GM19438 (cell line): Measurements from ENCODE around the gene KAT2A.

Experiments
- ATAC-seq: cut with Tn5 transposase; IDR thresholded peaks from one replicate; pipeline ENCODE4 v1.9.1; 2021; ENCODE audit warnings: low read depth; ENCODE audit not compliant: unreplicated experiment

The KAT2A gene

GRCh38 chr17:42135664-42136653 lies 14.8 kb upstream of the KAT2A start:
- no peak for ATAC-seq

DNA sequence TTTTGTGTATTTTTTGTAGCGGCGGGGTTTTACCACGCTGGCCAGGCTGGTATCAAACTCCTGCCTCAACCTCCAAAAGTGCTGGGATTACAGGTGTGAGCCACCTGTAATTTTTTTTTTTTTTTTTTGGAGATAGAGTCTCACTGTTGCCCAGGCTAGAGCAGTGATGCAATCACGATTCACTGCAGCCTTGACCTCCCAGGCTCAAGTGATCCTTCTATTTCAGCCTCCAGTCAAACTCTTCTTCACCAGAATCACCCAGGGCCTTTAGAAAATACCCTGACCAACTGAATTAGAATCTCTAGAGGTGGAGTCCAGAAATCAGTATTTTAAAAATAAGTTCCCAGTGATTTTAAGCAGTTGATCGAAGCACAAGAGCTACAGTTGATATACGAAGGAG lies 14.0 kb upstream of the KAT2A start:
- no peak for ATAC-seq

GRCh38 chr17:42133461-42134041 lies 12.4 kb upstream of the KAT2A start:
- peak; percentile 52 for ATAC-seq

- peak; percentile 33 for ATAC-seq
These were observed 11.8 kb upstream of the KAT2A start for GRCh38 chr17:42132941-42133340.

DNA sequence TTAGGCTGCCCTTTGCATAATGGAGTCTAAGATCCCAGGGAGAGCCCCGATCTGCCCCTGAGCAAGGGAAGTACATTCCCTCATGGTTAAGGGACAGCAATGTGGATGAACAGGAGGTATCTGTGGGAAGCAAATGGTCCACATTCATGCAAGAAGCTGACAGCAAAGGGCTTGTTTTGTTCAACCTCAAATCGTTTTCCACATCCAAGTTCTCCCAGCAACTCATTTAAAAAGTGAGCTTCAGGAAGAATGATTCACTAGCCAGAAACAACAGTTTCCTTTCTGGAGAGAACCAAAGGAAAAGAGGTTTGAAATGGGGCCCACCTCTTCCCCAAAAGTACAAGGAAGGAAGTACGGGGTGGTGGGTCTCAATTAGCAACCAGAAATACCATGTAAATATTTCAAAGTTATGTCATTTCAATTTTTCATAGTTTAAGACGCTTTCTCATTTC lies 10.8 kb upstream of the KAT2A start:
- no peak for ATAC-seq

- no peak for ATAC-seq
These were observed 10.1 kb upstream of the KAT2A start for GRCh38 chr17:42131232-42131631.

- no peak for ATAC-seq
These were observed 9.3 kb upstream of the KAT2A start for GRCh38 chr17:42130310-42130936.

DNA sequence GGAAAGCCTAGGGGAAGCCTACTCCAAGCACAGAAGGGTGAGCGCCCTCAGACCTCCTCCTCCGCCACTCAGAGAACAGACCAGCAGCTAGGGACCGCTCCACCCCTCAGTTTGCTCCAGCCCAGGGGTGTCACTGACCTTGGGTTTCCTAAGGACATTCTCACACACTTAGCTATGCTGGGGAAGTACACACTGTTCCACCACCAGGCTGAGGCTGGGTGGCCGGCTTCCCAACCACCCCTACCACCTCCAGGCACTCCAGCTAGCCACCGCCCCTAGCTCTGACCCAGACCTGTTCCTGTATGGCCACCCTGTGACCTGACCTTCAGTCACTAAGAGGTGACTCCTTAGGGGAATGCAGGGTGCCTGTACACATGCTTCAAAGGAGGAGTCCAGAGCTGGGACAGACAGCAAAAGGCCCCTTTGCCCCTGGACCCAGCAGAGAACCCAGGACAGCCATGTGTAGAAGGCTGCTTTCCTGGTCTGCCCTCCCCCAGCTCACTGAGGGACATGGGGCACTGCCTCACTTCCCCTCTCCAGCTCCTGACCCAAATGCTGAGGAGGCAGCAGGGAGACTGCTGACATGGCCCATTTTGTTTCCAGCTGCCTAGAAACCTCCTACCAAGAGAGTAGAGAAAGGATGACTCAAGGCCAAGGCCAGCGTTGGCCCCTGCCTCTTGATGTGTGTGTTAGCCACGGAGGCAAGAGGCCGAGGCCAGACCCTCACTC lies 8.1 kb upstream of the KAT2A start:
- ATAC-seq, result no peak

- ATAC-seq, result no peak
These were observed 6.2 kb upstream of the KAT2A start for GRCh38 chr17:42127414-42127813.

GRCh38 chr17:42126836-42127235 lies 5.7 kb upstream of the KAT2A start:
- ATAC-seq, result no peak

DNA sequence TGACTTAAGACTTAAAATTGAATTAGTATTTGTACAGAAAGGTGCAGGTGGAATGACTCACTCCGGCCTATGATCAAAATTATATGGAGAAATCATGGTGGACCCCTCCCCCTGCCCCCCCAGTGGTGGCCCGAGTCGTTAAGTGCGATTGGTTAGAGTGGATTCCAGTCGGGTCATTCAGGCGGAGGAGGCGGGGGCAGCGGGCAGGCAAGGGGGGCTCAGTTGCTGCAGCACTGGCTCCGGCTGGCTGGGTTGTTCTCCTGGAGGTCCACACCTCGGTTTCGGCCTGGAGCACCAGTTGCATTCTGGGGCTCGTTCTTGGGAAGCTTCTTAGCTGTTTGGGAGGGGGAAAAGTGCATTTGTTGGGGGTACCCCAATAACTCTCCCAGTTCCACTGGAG lies 4.4 kb upstream of the KAT2A start:
- ATAC-seq, result no peak

DNA sequence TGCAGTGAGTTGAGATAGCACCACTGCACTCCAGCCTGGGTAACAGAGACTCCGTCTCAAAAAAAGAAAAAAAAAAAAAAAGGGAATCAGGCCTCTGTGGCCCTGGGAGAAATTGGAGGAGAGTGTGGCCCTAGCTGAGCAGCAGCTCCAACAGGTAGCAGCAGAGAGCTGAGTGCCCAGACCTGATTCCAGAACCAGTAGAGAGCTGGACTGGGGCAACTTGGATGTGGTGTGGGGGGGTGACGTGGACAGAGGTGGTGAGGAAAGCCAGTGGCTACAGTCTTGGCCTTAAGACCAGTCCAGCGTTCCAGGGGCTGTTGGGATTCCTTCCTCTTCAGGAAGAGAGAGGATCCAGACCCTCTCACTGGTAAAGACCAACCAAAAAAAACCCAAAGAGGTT lies 3.1 kb upstream of the KAT2A start:
- ATAC-seq, result no peak

- ATAC-seq, result no peak
These were observed 1.5 kb upstream of the KAT2A start, which contains the start of gene HSPB9 for GRCh38 chr17:42122371-42123303. Gene HSPB9, plus strand, starts transcription at chr17:42122804. Its CDS starts 47 bp downstream, at chr17:42122851.

DNA sequence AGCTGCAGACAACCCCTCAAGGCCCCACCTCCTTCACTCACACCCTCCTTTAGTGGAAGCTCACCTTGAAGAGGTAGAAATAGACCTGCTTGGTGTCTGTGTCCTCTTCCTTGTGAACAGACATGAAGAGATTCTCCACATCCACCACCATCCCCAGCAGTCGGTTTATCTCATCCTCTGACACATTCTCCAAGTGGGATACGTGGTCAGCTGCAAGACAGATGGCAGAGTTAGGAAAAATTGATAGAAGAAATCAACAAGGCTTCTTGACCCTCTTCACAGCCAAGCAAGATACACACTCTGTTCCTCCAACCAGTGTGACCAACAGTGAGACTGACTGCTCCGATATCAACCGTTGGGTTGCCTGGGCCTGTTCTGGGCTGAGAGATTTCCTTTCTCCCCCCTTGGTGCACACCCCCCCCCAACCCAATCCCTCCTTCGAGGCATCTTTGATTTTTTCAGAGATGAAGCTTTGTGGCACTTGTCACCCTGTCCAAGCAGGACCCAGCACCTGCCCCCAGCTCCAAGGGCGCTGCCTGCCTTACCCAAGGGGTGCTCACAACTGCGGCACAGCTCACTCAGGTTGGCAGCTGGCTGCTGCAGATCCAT lies 902 bp downstream of the KAT2A start:
- no peak for ATAC-seq

GRCh38 chr17:42119301-42119700 lies 1.9 kb downstream of the KAT2A start:
- ATAC-seq, result no peak

- no peak for ATAC-seq
These were observed 2.6 kb downstream of the KAT2A start for GRCh38 chr17:42118545-42118944.

GRCh38 chr17:42118126-42118510 lies 3.0 kb downstream of the KAT2A start:
- no peak for ATAC-seq

DNA sequence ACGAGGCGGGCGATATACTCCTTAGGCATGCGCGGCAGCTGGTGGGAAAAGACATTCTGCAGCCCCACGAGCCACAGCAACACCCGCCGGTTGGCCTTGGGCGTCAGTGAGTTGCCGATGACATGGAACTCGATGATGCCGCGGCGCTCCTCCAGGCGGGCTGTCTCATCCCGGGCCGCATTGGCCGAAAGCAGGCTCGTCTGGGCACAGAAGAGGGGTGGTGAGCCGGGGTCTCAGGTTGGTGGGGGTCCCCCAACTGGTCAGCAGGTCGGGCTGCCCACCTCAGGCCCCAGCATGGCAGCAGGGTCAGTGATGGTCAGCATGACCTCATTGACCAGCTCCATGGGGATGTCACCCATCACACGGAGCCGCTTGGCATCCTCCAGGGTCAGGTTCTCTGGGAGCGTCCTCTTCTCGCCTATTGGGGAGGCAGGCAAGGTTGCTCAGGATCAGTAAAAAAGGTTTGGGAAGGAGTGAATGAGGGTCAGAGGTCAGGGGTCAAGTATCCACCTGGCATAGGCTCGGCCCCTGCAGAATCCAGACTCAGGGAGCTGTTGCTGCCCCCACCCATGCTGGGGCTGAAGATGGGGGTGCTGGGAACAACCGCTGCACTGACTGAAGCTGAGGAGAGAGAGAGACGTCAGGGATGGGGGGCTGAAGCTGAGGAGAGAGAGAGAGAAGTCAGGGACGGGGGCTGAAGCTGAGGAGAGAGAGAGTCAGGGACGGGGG lies 3.6 kb downstream of the KAT2A start:
- no peak for ATAC-seq
